K562 (cell line): Measurements from ENCODE around the gene SELENOM. TPM values are rescaled to one million over a fixed set of nuclear protein-coding genes. Genes with fewer than 3 reads are reported as not detected.

ENCODE experiments used
- ATAC-seq: fragments of 200-7000 bp; cut with Tn5 transposase; 3 replicates; pipeline ENCODE4 v1.9.1; 2020; ENCODE audit warnings: moderate library complexity
- BruUV-seq: library from RNA; stranded (reverse); fragments of 400-500 nt; replicated peaks from 2 replicates; lab custom pipeline; 2021; lab: Mats Ljungman, UMichigan
- CTCF ChIA-PET: fragments of 300-600 bp; formaldehyde crosslinking; extraction: SDS; loops from one replicate; lab custom pipeline; 2021; ENCODE audit warnings: low intra/inter-chr PET ratio; lab: Yijun Ruan, JAX
- POLR2A ChIA-PET: fragments of 300-600, 350-650 bp; sonication (Branson Sonifier 250); formaldehyde crosslinking; extraction: SDS; loops from one replicate; lab custom pipeline; 2021; ENCODE audit warnings: antibody characterized with exemption, inconsistent platforms; lab: Yijun Ruan, JAX
- DNase-seq, 4 experiments: peaks; one replicate each; pipeline versions ENCODE4 v3.0.0 to v3.0.0-alpha.2; 2011 to 2018; ENCODE audit warnings: low spot score in 3 of 4, mixed read lengths in 3 of 4; ENCODE audit errors: extremely low read depth in 1 of 4
- FAIRE-seq: peaks from 2 replicates; lab custom pipeline; 2011; peaks lifted over from hg19 to GRCh38; lab: Jason Lieb, UNC
- H2AFZ ChIP-seq: 2 replicates; pipeline ENCODE4 v1.6.0; 2011; ENCODE audit warnings: low read depth, low read length, control low read depth, inconsistent platforms
- H3K27ac ChIP-seq: fragments of 200-600 bp; 3 replicates; pipeline ENCODE4 v1.8.0; 2011; ENCODE audit warnings: low read depth, mild to moderate bottlenecking, control low read depth, inconsistent platforms, low read length, moderate library complexity, mixed read lengths; ENCODE audit errors: extremely low read depth
- H3K27me3 ChIP-seq, 2 experiments: fragments of 300-600 bp in 1 of 2; 2 replicates in 1 of 2; 3 replicates in 1 of 2; pipeline versions ENCODE4 v1.6.0 to v1.8.0; 2011; ENCODE audit warnings: inconsistent platforms in 2 of 2, low read length in 2 of 2, mild to moderate bottlenecking in 1 of 2, mixed read lengths in 1 of 2, moderate library complexity in 1 of 2; ENCODE audit not compliant: control insufficient read depth in 2 of 2, insufficient read depth in 2 of 2
- H3K36me3 ChIP-seq: fragments of 300-600 bp; 3 replicates; pipeline ENCODE4 v1.8.0; 2011; ENCODE audit warnings: mild to moderate bottlenecking, low read length, inconsistent platforms; ENCODE audit not compliant: control insufficient read depth, insufficient read depth
- H3K4me1 ChIP-seq, 2 experiments: fragments of 200-600 bp in 1 of 2; replicated peaks in 1 of 2; 2 replicates in 1 of 2; 3 replicates in 1 of 2; pipeline versions ENCODE4 v1.5.1 to v1.8.0; 2011; ENCODE audit warnings: inconsistent platforms in 2 of 2, low read length in 2 of 2, mild to moderate bottlenecking in 1 of 2, mixed read lengths in 1 of 2, moderate library complexity in 1 of 2; ENCODE audit not compliant: control insufficient read depth in 2 of 2, insufficient read depth in 2 of 2
- H3K4me2 ChIP-seq: 2 replicates; pipeline ENCODE4 v1.6.1; 2011; ENCODE audit warnings: low read length, control low read depth, inconsistent platforms, mixed read lengths; ENCODE audit not compliant: insufficient read depth
- H3K4me3 ChIP-seq: fragments of 200-600 bp; sonication (generic), shearing (Covaris generic); 2 replicates; pipeline ENCODE4 v1.5.1; 2016; ENCODE audit warnings: control low read depth, inconsistent platforms
- H3K79me2 ChIP-seq: fragments of 200-600 bp; 3 replicates; pipeline ENCODE4 v1.8.0; 2011; ENCODE audit warnings: low read length, inconsistent platforms; ENCODE audit not compliant: control insufficient read depth, insufficient read depth
- H3K9ac ChIP-seq, 2 experiments: 2 replicates each; pipeline versions ENCODE4 v1.6.0 to v1.6.1; 2011; ENCODE audit warnings: low read depth in 2 of 2, low read length in 2 of 2, control low read depth in 1 of 2, inconsistent platforms in 1 of 2, mild to moderate bottlenecking in 1 of 2, mixed read lengths in 1 of 2; ENCODE audit not compliant: insufficient read depth in 1 of 2
- H3K9me1 ChIP-seq: one replicate; pipeline ENCODE4 v1.6.0; 2011; ENCODE audit warnings: inconsistent platforms, mild to moderate bottlenecking, low read length, moderate library complexity; ENCODE audit not compliant: control insufficient read depth, insufficient read depth
- H3K9me3 ChIP-seq: replicated peaks from 2 replicates; pipeline ENCODE4 v1.5.1; 2011; ENCODE audit warnings: low read depth, low read length, inconsistent platforms; ENCODE audit not compliant: control insufficient read depth, insufficient read depth
- H4K20me1 ChIP-seq: replicated peaks from 2 replicates; pipeline ENCODE4 v1.6.1; 2011; ENCODE audit warnings: low read length, inconsistent platforms, mixed read lengths; ENCODE audit not compliant: control insufficient read depth, insufficient read depth
- CEBPB ChIP-seq: fragments of 450-650 bp; IDR thresholded peaks from 2 replicates; pipeline ENCODE4 v1.6.1; 2016; ENCODE audit warnings: missing genetic modification characterization, missing compliant biosample characterization
- GABPB2 ChIP-seq: fragments of 250-450 bp; sonication (Bioruptor Pico); conservative IDR thresholded peaks from 2 replicates; pipeline ENCODE4 v1.5.1; 2021; ENCODE audit warnings: mild to moderate bottlenecking
- MAX ChIP-seq: sonication (generic); formaldehyde crosslinking; IDR thresholded peaks from 2 replicates; pipeline ENCODE4 v1.9.0; 2022; ENCODE audit warnings: mild to moderate bottlenecking, missing genetic modification reagents
- MYBL2 ChIP-seq, 2 experiments: fragments of 450-650 bp in 1 of 2; sonication (generic) in 1 of 2; formaldehyde crosslinking in 1 of 2; IDR thresholded peaks; 2 replicates each; pipeline versions ENCODE4 v1.6.1 to v1.8.1; 2017 to 2022; ENCODE audit warnings: borderline replicate concordance in 1 of 2, inconsistent platforms in 1 of 2, low read depth in 1 of 2, mild to moderate bottlenecking in 1 of 2, missing genetic modification reagents in 1 of 2, moderate library complexity in 1 of 2
- NFATC3 ChIP-seq: fragments of 450-650 bp; IDR thresholded peaks from 2 replicates; pipeline ENCODE4 v1.6.1; 2017; ENCODE audit warnings: mild to moderate bottlenecking
- SMAD2 ChIP-seq: fragments of 150-350 bp; IDR thresholded peaks from 2 replicates; pipeline ENCODE4 v1.6.1; 2014; ENCODE audit warnings: low read depth, mild to moderate bottlenecking, low read length
- SRF ChIP-seq, 2 experiments: fragments of 250-450, 450-650 bp in 1 of 2; sonication (Bioruptor Pico) in 1 of 2; sonication (generic) in 1 of 2; formaldehyde crosslinking; IDR thresholded peaks; 2 replicates each; pipeline versions ENCODE4 v1.5.0 to v1.5.1; 2020 to 2022; ENCODE audit warnings: mild to moderate bottlenecking in 1 of 2, missing genetic modification reagents in 1 of 2
- TEAD2 ChIP-seq: fragments of 450-650 bp; IDR thresholded peaks from 2 replicates; pipeline ENCODE4 v1.6.1; 2016; ENCODE audit warnings: missing genetic modification characterization, control low read depth, missing compliant biosample characterization
- ZNF121 ChIP-seq: sonication (generic); formaldehyde crosslinking; conservative IDR thresholded peaks from 2 replicates; pipeline ENCODE4 v1.8.0; 2022; ENCODE audit warnings: missing genetic modification reagents
- ZNF274 ChIP-seq: IDR thresholded peaks from 2 replicates; pipeline ENCODE4 v1.6.1; 2011; ENCODE audit warnings: low read depth, mild to moderate bottlenecking, low read length, moderate library complexity, borderline replicate concordance
- ZNF77 ChIP-seq: fragments of 250-450 bp; sonication (Bioruptor Pico); IDR thresholded peaks from 2 replicates; pipeline ENCODE4 v1.5.0; 2020
- WGBS: fragments of 100-300 bp; shearing (Covaris generic); methylation state at CpG from one replicate; pipeline ENCODE4 v1.1.6; 2016; ENCODE audit warnings: low coverage, mixed read lengths; ENCODE audit not compliant: insufficient coverage; ENCODE audit errors: missing lambda C conversion rate; 5-methylcytosine and 5-hydroxymethylcytosine counted together
- in situ Hi-C: fragments of 300-500 bp; cut with MboI; formaldehyde crosslinking; loops from 4 replicates; pipeline ENCODE4 v1.15.0; 2018; ENCODE audit warnings: inconsistent platforms, mixed read lengths
- intact Hi-C: fragments of 100-400 bp; cut with micrococcal nuclease; formaldehyde crosslinking; loops from 2 replicates; pipeline ENCODE4 v1.14.2; 2022
- polyA plus RNA-seq, 8 experiments: library from polyadenylated mRNA; depleted of rRNA in 4 of 8; stranded (reverse) in 5 of 8; unstranded in 3 of 8; fragments of >200 nt; fragmentation: Nextera tagmentation in 2 of 8; fragmentation: Illumina TruSeq in 1 of 8; extraction: Ambion mirVana in 2 of 8; extraction: Trizol in 1 of 8; gene quantifications; 2 replicates each; pipeline versions ENCODE4 v1.2.1 to v1.2.3, GENCODE V29; 2011 to 2014; ENCODE audit warnings: inconsistent platforms in 1 of 8, missing spikeins in 1 of 8
- total RNA-seq, 7 experiments: library from RNA; depleted of rRNA in 6 of 7; stranded (reverse); fragments of >200 nt in 6 of 7; fragmentation: Illumina TruSeq in 2 of 7; extraction: Trizol in 2 of 7; gene quantifications; 2 replicates each; pipeline versions ENCODE4 v1.2.1 to v1.2.3, GENCODE V29; 2011 to 2021; ENCODE audit warnings: low replicate concordance in 1 of 7

Gene SELENOM
- total and polyA plus RNA-seq, 9 of the 15 experiments (the other 6 are each of a cell fraction or from before 2014, with no cell fraction given), result 1.2 to 10.6 (median 3.7) TPM

- BruUV-seq, result no TSS peak
- H3K9me3 ChIP-seq, result no peaks in the 10 kb centered on the region
- H3K36me3 ChIP-seq, result peaks cover 10% of the 10 kb centered on the region; the same call in 2 of the 3 replicates
- no peaks in the 10 kb centered on the region for H3K79me2 ChIP-seq
- peaks cover 8 to 18% of the 10 kb centered on the region in 2 experiments; a peak in 4 of 5 replicates for H3K4me1 ChIP-seq
- in situ Hi-C loops (loop anchor here (5.0 kb wide), 2 partner anchors 38 to 123 kb away; partner anchors contain the start of gene PLA2G3), intact Hi-C loops (no loop called here)
- no peak overlapping the region for H3K4me2 ChIP-seq
- no peak overlapping the region for H2AFZ ChIP-seq
- H3K27me3 ChIP-seq, result no peaks in the 10 kb centered on the region
- H3K9ac ChIP-seq, result no peak overlapping the region
- peaks cover 2% of the 10 kb centered on the region for H3K9me1 ChIP-seq
- POLR2A ChIA-PET, result interaction anchor here (1.0 to 4.4 kb wide), 3 partner anchors 15 to 46 kb away, joined by 3 to 18 read pairs (median 4); no protein-coding TSS in a partner anchor
- FAIRE-seq (no peak), DNase-seq (no peak), ATAC-seq (no peak)
- H3K4me3 ChIP-seq, result no peak overlapping the region
- no peaks in the 10 kb centered on the region for H4K20me1 ChIP-seq
- H3K27ac ChIP-seq, result no peak overlapping the region
- 87% methylated on average over 10 of the region's 33 CpGs for WGBS
- TF ChIP-seq TEAD2 (no peak), MYBL2 (IDR thresholded peaks at IDR 0.05; ENCODE audit: low read depth) (no peak), MYBL2 (CRISPR knock-in tag; IDR thresholded peaks at IDR 0.05; ENCODE audit: borderline replicate concordance) (no peak), MAX (no peak), NFATC3 (no peak), SMAD2 (no peak), ZNF121 (CRISPR knock-in tag) (no peak), GABPB2 (no peak), CEBPB (tag) (no peak), ZNF77 (CRISPR knock-in tag) (no peak), SRF (CRISPR knock-in tag; IDR thresholded peaks at IDR 0.05) (no peak), ZNF274 (no peak)
- TF ChIP-seq, all 486 proteins: peak for 0
- CTCF ChIA-PET, result no interaction called here
These were observed 3.3 kb downstream of the SELENOM start for GRCh38 chr22:31103899-31104694.
